ENCODE results near the gene CD47.

CD47 gene

DNA sequence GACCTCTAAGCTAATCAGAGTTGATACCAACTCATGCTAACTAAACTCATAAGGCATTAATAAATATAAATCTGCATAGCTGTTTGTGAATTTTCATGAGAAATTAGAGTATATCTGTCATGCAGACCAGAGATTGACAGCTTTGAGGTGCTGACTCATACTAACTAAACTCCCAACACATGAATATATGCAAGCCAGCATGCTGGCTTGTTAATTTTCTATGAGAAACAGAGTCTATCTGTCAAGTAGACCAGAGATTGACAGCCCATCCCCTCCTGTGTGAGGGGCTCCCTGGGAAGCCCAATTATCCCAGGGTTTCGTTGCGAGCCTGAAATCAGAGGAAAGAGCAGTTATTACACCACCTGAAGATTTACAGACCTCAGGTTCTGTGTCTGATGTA is 69.3 kb downstream of the CD47 start:
- Histone ChIP-seq H3K4me3 (ENCODE audit: insufficient read depth, low read depth, low read length) (no peak overlapping the region), H3K27ac (ENCODE audit: insufficient read depth, low read depth, low read length, poor library complexity, severe bottlenecking) (no peak overlapping the region), H3K36me3 (ENCODE audit: control insufficient read depth, insufficient read depth, low read length) (no peaks in the 10 kb centered on the region), H3K27me3 (ENCODE audit: control insufficient read depth, insufficient read depth, low read length, poor library complexity, severe bottlenecking) (no peaks in the 10 kb centered on the region), H3K9me3 (ENCODE audit: control insufficient read depth, low read length) (no peaks in the 10 kb centered on the region), H3K4me1 (ENCODE audit: control insufficient read depth, insufficient read depth, low read length) (no peaks in the 10 kb centered on the region)
- 28 to 29% methylated on average over 2 of the region's 2 CpGs for WGBS, 2 experiments

- Histone ChIP-seq H3K27ac (ENCODE audit: insufficient read depth, low read depth, low read length, poor library complexity, severe bottlenecking) (no peak overlapping the region), H3K36me3 (ENCODE audit: control insufficient read depth, insufficient read depth, low read length) (no peaks in the 10 kb centered on the region), H3K4me3 (ENCODE audit: insufficient read depth, low read depth, low read length) (no peak overlapping the region), H3K27me3 (ENCODE audit: control insufficient read depth, insufficient read depth, low read length, poor library complexity, severe bottlenecking) (no peaks in the 10 kb centered on the region), H3K9me3 (ENCODE audit: control insufficient read depth, low read length) (no peaks in the 10 kb centered on the region), H3K4me1 (ENCODE audit: control insufficient read depth, insufficient read depth, low read length) (no peaks in the 10 kb centered on the region)
- WGBS, 2 experiments, result 41 to 46% methylated on average over 3 of the region's 3 CpGs
These were observed 69.7 kb downstream of the CD47 start for GRCh38 chr3:108021131-108021530.

GRCh38 chr3:108018552-108018951 is 72.3 kb downstream of the CD47 start:
- Histone ChIP-seq H3K9me3 (ENCODE audit: control insufficient read depth, low read length) (no peaks in the 10 kb centered on the region), H3K4me1 (ENCODE audit: control insufficient read depth, insufficient read depth, low read length) (no peaks in the 10 kb centered on the region), H3K36me3 (ENCODE audit: control insufficient read depth, insufficient read depth, low read length) (no peaks in the 10 kb centered on the region), H3K4me3 (ENCODE audit: insufficient read depth, low read depth, low read length) (no peak overlapping the region), H3K27me3 (ENCODE audit: control insufficient read depth, insufficient read depth, low read length, poor library complexity, severe bottlenecking) (no peaks in the 10 kb centered on the region), H3K27ac (ENCODE audit: insufficient read depth, low read depth, low read length, poor library complexity, severe bottlenecking) (no peak overlapping the region)
- WGBS, 2 experiments, result 67% methylated on average over 8 of the region's 8 CpGs

GRCh38 chr3:108017587-108017986 is 73.2 kb downstream of the CD47 start:
- no peak overlapping the region for H3K27ac ChIP-seq (ENCODE audit: insufficient read depth, low read depth, low read length, poor library complexity, severe bottlenecking)
- H3K4me1 ChIP-seq (ENCODE audit: control insufficient read depth, insufficient read depth, low read length), result no peaks in the 10 kb centered on the region
- no peaks in the 10 kb centered on the region for H3K27me3 ChIP-seq (ENCODE audit: control insufficient read depth, insufficient read depth, low read length, poor library complexity, severe bottlenecking)
- H3K4me3 ChIP-seq (ENCODE audit: insufficient read depth, low read depth, low read length), result no peak overlapping the region
- H3K9me3 ChIP-seq (ENCODE audit: control insufficient read depth, low read length), result no peaks in the 10 kb centered on the region
- no peaks in the 10 kb centered on the region for H3K36me3 ChIP-seq (ENCODE audit: control insufficient read depth, insufficient read depth, low read length)
- 73 to 81% methylated on average over 4 of the region's 4 CpGs for WGBS, 2 experiments

- no peaks in the 10 kb centered on the region for H3K36me3 ChIP-seq (ENCODE audit: control insufficient read depth, insufficient read depth, low read length)
- H3K4me1 ChIP-seq (ENCODE audit: control insufficient read depth, insufficient read depth, low read length), result no peaks in the 10 kb centered on the region
- no peak overlapping the region for H3K27ac ChIP-seq (ENCODE audit: insufficient read depth, low read depth, low read length, poor library complexity, severe bottlenecking)
- 82 to 88% methylated on average over 2 of the region's 2 CpGs for WGBS, 2 experiments
- H3K4me3 ChIP-seq (ENCODE audit: insufficient read depth, low read depth, low read length), result no peak overlapping the region
- no peaks in the 10 kb centered on the region for H3K27me3 ChIP-seq (ENCODE audit: control insufficient read depth, insufficient read depth, low read length, poor library complexity, severe bottlenecking)
- no peaks in the 10 kb centered on the region for H3K9me3 ChIP-seq (ENCODE audit: control insufficient read depth, low read length)
These were observed 75.9 kb downstream of the CD47 start for GRCh38 chr3:108014943-108015342.

DNA sequence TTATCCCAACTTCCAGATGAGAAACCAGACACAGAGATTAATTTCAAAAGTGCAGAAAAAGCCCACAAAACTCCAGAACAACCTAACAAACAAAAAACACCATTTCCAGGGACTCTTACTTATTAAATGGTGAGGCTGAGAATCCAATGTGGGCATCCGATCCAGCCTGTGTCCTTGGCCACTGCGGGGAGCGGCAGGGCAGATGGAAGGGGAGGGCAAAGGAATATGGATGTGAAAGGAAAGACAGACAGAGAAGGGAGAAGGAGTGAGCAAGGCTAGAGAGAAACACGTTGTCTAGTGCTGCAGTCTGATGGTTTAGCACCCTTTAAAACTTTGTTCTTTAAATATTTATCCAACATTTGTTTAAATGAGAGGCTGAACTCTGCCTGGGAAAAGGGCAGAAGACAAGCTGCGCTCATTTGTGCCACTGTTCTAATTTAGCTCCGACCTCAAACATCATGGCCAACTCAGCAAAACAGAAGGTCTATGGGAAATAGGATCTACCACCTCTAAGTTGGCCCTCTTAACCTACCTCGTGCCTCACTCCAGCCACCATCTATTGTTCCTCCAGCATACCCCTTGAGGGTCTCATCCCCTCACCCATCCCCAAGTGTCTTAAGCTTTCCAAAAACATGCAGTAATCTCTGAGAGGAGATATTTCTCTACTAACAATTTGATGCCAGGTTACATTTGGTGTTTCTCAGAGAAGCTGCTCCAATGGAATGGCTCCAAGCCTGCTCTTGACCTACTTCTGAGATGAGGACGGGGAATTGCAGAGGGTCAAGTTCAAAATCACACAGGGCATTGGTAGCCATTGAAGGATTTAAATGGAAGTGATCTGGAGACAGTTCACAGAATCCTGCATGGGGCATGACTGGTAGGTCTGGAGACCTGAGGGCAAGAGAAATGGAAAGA is 77.4 kb downstream of the CD47 start:
- H3K4me3 ChIP-seq (ENCODE audit: insufficient read depth, low read depth, low read length), result no peak overlapping the region
- no peaks in the 10 kb centered on the region for H3K36me3 ChIP-seq (ENCODE audit: control insufficient read depth, insufficient read depth, low read length)
- H3K9me3 ChIP-seq (ENCODE audit: control insufficient read depth, low read length), result no peaks in the 10 kb centered on the region
- WGBS, 2 experiments, result 93 to 98% methylated on average over 8 of the region's 8 CpGs
- no peak overlapping the region for H3K27ac ChIP-seq (ENCODE audit: insufficient read depth, low read depth, low read length, poor library complexity, severe bottlenecking)
- no peaks in the 10 kb centered on the region for H3K4me1 ChIP-seq (ENCODE audit: control insufficient read depth, insufficient read depth, low read length)
- no peaks in the 10 kb centered on the region for H3K27me3 ChIP-seq (ENCODE audit: control insufficient read depth, insufficient read depth, low read length, poor library complexity, severe bottlenecking)

DNA sequence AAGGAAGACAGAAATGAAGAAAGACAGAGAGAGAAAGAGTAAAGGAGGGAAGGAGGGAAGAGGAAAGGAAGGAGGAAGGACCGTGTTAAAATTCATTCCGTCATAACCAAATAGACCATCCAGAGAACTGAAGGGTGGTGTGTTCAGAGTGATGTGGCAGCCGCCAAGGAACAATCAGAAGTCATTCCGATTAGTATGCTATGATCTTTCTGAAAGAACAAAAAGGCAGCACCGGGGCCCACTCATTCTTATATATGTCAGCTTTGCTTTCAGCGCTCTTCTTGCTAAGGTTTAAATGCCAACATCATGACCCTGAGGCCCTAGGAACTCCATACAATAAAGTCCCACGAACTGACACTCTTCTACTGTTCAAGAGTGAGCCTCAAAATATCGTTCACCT is 78.5 kb downstream of the CD47 start:
- Histone ChIP-seq H3K4me1 (ENCODE audit: control insufficient read depth, insufficient read depth, low read length) (no peaks in the 10 kb centered on the region), H3K27ac (ENCODE audit: insufficient read depth, low read depth, low read length, poor library complexity, severe bottlenecking) (no peak overlapping the region), H3K9me3 (ENCODE audit: control insufficient read depth, low read length) (no peaks in the 10 kb centered on the region), H3K27me3 (ENCODE audit: control insufficient read depth, insufficient read depth, low read length, poor library complexity, severe bottlenecking) (no peaks in the 10 kb centered on the region), H3K4me3 (ENCODE audit: insufficient read depth, low read depth, low read length) (no peak overlapping the region), H3K36me3 (ENCODE audit: control insufficient read depth, insufficient read depth, low read length) (no peaks in the 10 kb centered on the region)
- WGBS, 2 experiments, result 92 to 97% methylated on average over 7 to 8 of the region's 8 CpGs

GRCh38 chr3:108011616-108012015 is 79.2 kb downstream of the CD47 start:
- Histone ChIP-seq H3K36me3 (ENCODE audit: control insufficient read depth, insufficient read depth, low read length) (no peaks in the 10 kb centered on the region), H3K27me3 (ENCODE audit: control insufficient read depth, insufficient read depth, low read length, poor library complexity, severe bottlenecking) (no peaks in the 10 kb centered on the region), H3K9me3 (ENCODE audit: control insufficient read depth, low read length) (no peaks in the 10 kb centered on the region), H3K27ac (ENCODE audit: insufficient read depth, low read depth, low read length, poor library complexity, severe bottlenecking) (no peak overlapping the region), H3K4me3 (ENCODE audit: insufficient read depth, low read depth, low read length) (no peak overlapping the region), H3K4me1 (ENCODE audit: control insufficient read depth, insufficient read depth, low read length) (no peaks in the 10 kb centered on the region)
- WGBS, 2 experiments, result 90 to 92% methylated on average over 4 of the region's 4 CpGs

- Histone ChIP-seq H3K9me3 (ENCODE audit: control insufficient read depth, low read length) (no peaks in the 10 kb centered on the region), H3K4me1 (ENCODE audit: control insufficient read depth, insufficient read depth, low read length) (no peaks in the 10 kb centered on the region), H3K4me3 (ENCODE audit: insufficient read depth, low read depth, low read length) (no peak overlapping the region), H3K36me3 (ENCODE audit: control insufficient read depth, insufficient read depth, low read length) (no peaks in the 10 kb centered on the region), H3K27ac (ENCODE audit: insufficient read depth, low read depth, low read length, poor library complexity, severe bottlenecking) (no peak overlapping the region), H3K27me3 (ENCODE audit: control insufficient read depth, insufficient read depth, low read length, poor library complexity, severe bottlenecking) (no peaks in the 10 kb centered on the region)
- 97 to 99% methylated on average over 3 of the region's 3 CpGs for WGBS, 2 experiments
These were observed 81.7 kb downstream of the CD47 start for GRCh38 chr3:108008931-108009639.

DNA sequence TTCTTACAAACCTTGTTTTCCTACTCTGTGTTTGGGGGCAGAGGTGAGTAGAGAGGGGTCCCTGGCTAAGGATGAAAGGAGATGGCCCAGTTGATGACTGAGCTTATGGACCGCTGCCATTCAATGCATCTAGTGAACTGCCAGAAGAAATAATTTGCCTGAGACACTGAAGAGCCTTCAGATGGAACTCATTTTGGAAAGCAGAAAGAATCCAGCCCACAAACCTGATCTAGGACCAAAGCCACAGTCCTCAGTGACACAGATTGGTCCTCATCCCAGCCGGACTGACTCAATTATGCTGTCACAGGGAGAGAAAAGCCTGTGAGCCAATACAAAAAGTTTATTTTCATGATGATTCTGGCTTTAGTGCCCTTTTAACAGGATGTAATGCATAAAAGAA is 82.7 kb downstream of the CD47 start:
- no peak overlapping the region for H3K4me3 ChIP-seq (ENCODE audit: insufficient read depth, low read depth, low read length)
- WGBS, 2 experiments, result 93 to 100% methylated on average over 2 of the region's 2 CpGs
- H3K4me1 ChIP-seq (ENCODE audit: control insufficient read depth, insufficient read depth, low read length), result no peaks in the 10 kb centered on the region
- H3K27me3 ChIP-seq (ENCODE audit: control insufficient read depth, insufficient read depth, low read length, poor library complexity, severe bottlenecking), result no peaks in the 10 kb centered on the region
- no peaks in the 10 kb centered on the region for H3K36me3 ChIP-seq (ENCODE audit: control insufficient read depth, insufficient read depth, low read length)
- H3K27ac ChIP-seq (ENCODE audit: insufficient read depth, low read depth, low read length, poor library complexity, severe bottlenecking), result no peak overlapping the region
- H3K9me3 ChIP-seq (ENCODE audit: control insufficient read depth, low read length), result no peaks in the 10 kb centered on the region
